ENCODE measurements around the gene SPAG9. TPM values are rescaled to one million over a fixed set of nuclear protein-coding genes. Genes with fewer than 3 reads are reported as not detected.

The SPAG9 gene
- 72.1 to 98.6 TPM (median 88.4 TPM) in 5 replicates for total RNA-seq (2022; extraction: Qiagen RNA extraction)

GRCh38 chr17:51120739-51121619 lies at the start of gene SPAG9:
SPAG9 (minus strand) TSS chr17:51120868; CDS start chr17:51120656, 212 bp downstream.

GRCh38 chr17:51166198-51166986 lies 45.7 kb upstream of the SPAG9 start, which contains the start of gene NME2:
NME2 (plus strand) TSS chr17:51166411; CDS start chr17:51166831, 420 bp downstream.

GRCh38 chr17:51153210-51154072 lies 32.8 kb upstream of the SPAG9 start, which contains the start of gene NME1:
NME1 (plus strand) TSS chr17:51153559; CDS start chr17:51155655, 2,096 bp downstream.

Other genes starting within 250 kb of the SPAG9 start
- 586 to 768 TPM (median 696 TPM) in 5 replicates for gene NME1, start 32.7 kb upstream of the SPAG9 start, total RNA-seq (2022; extraction: Qiagen RNA extraction)
- 1,665 to 1,882 TPM (median 1,737 TPM) in 5 replicates for gene NME2, start 45.5 kb upstream of the SPAG9 start, total RNA-seq (2022; extraction: Qiagen RNA extraction)
- gene MBTD1, start 139.2 kb upstream of the SPAG9 start, total RNA-seq (2022; extraction: Qiagen RNA extraction) = 3.9 to 6.5 TPM (median 4.7 TPM) in 5 replicates
- gene UTP18, start 139.7 kb upstream of the SPAG9 start, total RNA-seq (2022; extraction: Qiagen RNA extraction) = 67.0 to 76.8 TPM (median 70.3 TPM) in 5 replicates